Measurements from ENCODE around the gene UXS1. TPM values are rescaled to one million over a fixed set of nuclear protein-coding genes. Genes with fewer than 3 reads are reported as not detected.

Gene UXS1
- total and polyA plus RNA-seq, 3 experiments from 2014 or later, result 47.2 to 76.1 (median 51.6) TPM

DNA sequence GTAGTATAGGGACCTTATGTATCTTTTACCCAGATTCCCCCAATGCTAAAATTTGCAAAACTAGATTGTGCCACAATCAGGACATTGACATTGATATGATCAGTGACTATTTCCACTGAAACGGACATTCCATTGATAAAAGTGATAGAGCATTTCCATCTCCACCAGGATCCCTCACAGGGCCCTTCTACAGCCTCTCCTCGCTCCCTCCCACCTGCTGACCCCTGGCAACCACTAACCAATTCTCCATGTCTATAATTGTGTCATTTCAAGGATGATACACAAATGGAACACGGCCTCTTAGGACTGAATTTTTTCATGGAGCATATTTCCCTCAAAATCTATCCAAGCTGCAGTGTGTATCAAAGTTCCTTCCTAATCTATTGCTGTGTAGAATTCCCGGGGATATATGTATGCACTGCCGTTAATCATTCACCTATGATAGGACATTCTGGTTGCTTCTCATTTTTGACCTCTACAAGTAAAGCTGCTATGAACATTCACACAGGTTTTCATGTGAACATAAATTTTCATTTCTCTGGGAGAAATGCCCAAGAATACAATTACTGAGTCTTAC, 67.3 kb downstream of the UXS1 start:
- Mint-ChIP-seq H3K4me1 (peaks cover 5 to 31% (median 25%) of the 10 kb centered on the region in 3 donors), H3K27me3 (no peaks in the 10 kb centered on the region), H3K9me3 (no peaks in the 10 kb centered on the region), H3K36me3 (peaks cover 10 to 80% (median 29%) of the 10 kb centered on the region in 3 donors), H3K4me3 (no peak overlapping the region), H3K27ac (peak overlapping the region in 4 of 8 donors; percentile 2 to 85 (median 36))
- ChIA-PET POLR2A (no interaction called here), CTCF (interaction anchor here (1.7 kb wide), 1 partner anchor 15 kb away, joined by 3 read pairs; no protein-coding TSS in a partner anchor)
- H3K4me3 ChIP-seq (ENCODE audit: low read length), result no peak overlapping the region
- H3K27ac ChIP-seq (ENCODE audit: low read depth, low read length), result no peak overlapping the region
- DNase-seq, result no peak
- no peaks in the 10 kb centered on the region for H3K27me3 ChIP-seq (ENCODE audit: insufficient read depth, low read length, poor library complexity, severe bottlenecking)
- peaks cover 4% of the 10 kb centered on the region for H3K4me1 ChIP-seq (ENCODE audit: insufficient read depth, low read length)
- peaks cover 24% of the 10 kb centered on the region for H3K36me3 ChIP-seq (ENCODE audit: insufficient read depth, low read length)
- H3K9me3 ChIP-seq (ENCODE audit: low read length), result no peaks in the 10 kb centered on the region

GRCh38 chr2:106126295-106126694, 67.8 kb downstream of the UXS1 start:
- Histone ChIP-seq H3K9me3 (ENCODE audit: low read length) (no peaks in the 10 kb centered on the region), H3K36me3 (ENCODE audit: insufficient read depth, low read length) (peaks cover 29% of the 10 kb centered on the region), H3K27ac (ENCODE audit: low read depth, low read length) (no peak overlapping the region), H3K27me3 (ENCODE audit: insufficient read depth, low read length, poor library complexity, severe bottlenecking) (no peaks in the 10 kb centered on the region), H3K4me3 (ENCODE audit: low read length) (no peak overlapping the region), H3K4me1 (ENCODE audit: insufficient read depth, low read length) (peaks cover 4% of the 10 kb centered on the region)
- Mint-ChIP-seq H3K36me3 (peaks cover 10 to 85% (median 29%) of the 10 kb centered on the region in 3 donors), H3K9me3 (no peaks in the 10 kb centered on the region), H3K4me1 (peaks cover 7 to 31% (median 25%) of the 10 kb centered on the region in 3 donors), H3K4me3 (no peak overlapping the region), H3K27ac (peak overlapping the region in 4 of 8 donors; percentile 52 to 85 (median 73)), H3K27me3 (no peaks in the 10 kb centered on the region)
- no peak for DNase-seq
- POLR2A ChIA-PET, result no interaction called here
- CTCF ChIA-PET, result interaction anchor here (1.7 kb wide), 1 partner anchor 15 kb away, joined by 3 read pairs; no protein-coding TSS in a partner anchor

GRCh38 chr2:106124905-106125549, 69.1 kb downstream of the UXS1 start:
- H3K36me3 Mint-ChIP-seq, result peaks cover 10 to 97% (median 29%) of the 10 kb centered on the region in 3 donors
- no peaks in the 10 kb centered on the region for H3K27me3 Mint-ChIP-seq
- H3K27ac ChIP-seq (ENCODE audit: low read depth, low read length), result no peak overlapping the region
- no peak overlapping the region for H3K4me3 ChIP-seq (ENCODE audit: low read length)
- no peaks in the 10 kb centered on the region for H3K4me1 ChIP-seq (ENCODE audit: insufficient read depth, low read length)
- ChIA-PET CTCF (interaction anchor here (1.7 kb wide), 1 partner anchor 13 kb away, joined by 3 read pairs; no protein-coding TSS in a partner anchor), POLR2A (no interaction called here)
- peaks cover 37% of the 10 kb centered on the region for H3K36me3 ChIP-seq (ENCODE audit: insufficient read depth, low read length)
- peaks cover 7 to 29% (median 19%) of the 10 kb centered on the region in 3 donors for H3K4me1 Mint-ChIP-seq
- no peak for DNase-seq
- no peaks in the 10 kb centered on the region for H3K9me3 Mint-ChIP-seq
- H3K9me3 ChIP-seq (ENCODE audit: low read length), result no peaks in the 10 kb centered on the region
- peak overlapping the region in 5 of 8 donors; percentile 5 to 79 (median 16) for H3K27ac Mint-ChIP-seq
- H3K4me3 Mint-ChIP-seq, result no peak overlapping the region
- no peaks in the 10 kb centered on the region for H3K27me3 ChIP-seq (ENCODE audit: insufficient read depth, low read length, poor library complexity, severe bottlenecking)

- peaks cover 8 to 21% (median 18%) of the 10 kb centered on the region in 3 donors for H3K4me1 Mint-ChIP-seq
- no peaks in the 10 kb centered on the region for H3K27me3 ChIP-seq (ENCODE audit: insufficient read depth, low read length, poor library complexity, severe bottlenecking)
- no peaks in the 10 kb centered on the region for H3K4me1 ChIP-seq (ENCODE audit: insufficient read depth, low read length)
- H3K4me3 Mint-ChIP-seq, result no peak overlapping the region
- H3K27me3 Mint-ChIP-seq, result no peaks in the 10 kb centered on the region
- peaks cover 37% of the 10 kb centered on the region for H3K36me3 ChIP-seq (ENCODE audit: insufficient read depth, low read length)
- H3K27ac ChIP-seq (ENCODE audit: low read depth, low read length), result no peak overlapping the region
- no peak for DNase-seq
- no peaks in the 10 kb centered on the region for H3K9me3 ChIP-seq (ENCODE audit: low read length)
- CTCF ChIA-PET, result no interaction called here
- POLR2A ChIA-PET, result no interaction called here
- no peaks in the 10 kb centered on the region for H3K9me3 Mint-ChIP-seq
- peak overlapping the region in 4 of 8 donors; percentile 25 to 79 (median 56) for H3K27ac Mint-ChIP-seq
- H3K4me3 ChIP-seq (ENCODE audit: low read length), result no peak overlapping the region
- peaks cover 8 to 99% (median 30%) of the 10 kb centered on the region in 3 donors for H3K36me3 Mint-ChIP-seq
Measured at GRCh38 chr2:106124106-106124756, 69.9 kb downstream of the UXS1 start.

DNA sequence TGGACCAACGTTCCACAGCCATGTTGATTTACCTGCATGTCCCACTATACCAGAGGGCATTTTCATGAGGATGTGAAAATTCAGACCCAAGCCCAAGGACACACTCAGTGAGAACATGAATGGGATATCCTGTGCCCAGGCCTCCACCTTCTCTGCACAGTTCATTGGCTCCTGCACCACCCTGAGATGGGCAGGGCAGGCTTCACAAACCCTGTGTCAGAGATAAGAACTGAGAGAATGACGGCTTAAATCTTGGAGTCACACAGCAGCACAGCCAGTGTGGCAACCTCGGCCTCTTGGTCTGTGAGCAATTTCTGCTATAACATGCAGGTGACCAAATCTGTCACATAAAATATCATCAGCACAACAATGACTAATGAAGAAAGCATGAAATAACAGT, 71.9 kb downstream of the UXS1 start:
- ChIA-PET CTCF (no interaction called here), POLR2A (no interaction called here)
- Histone ChIP-seq H3K9me3 (ENCODE audit: low read length) (no peaks in the 10 kb centered on the region), H3K4me1 (ENCODE audit: insufficient read depth, low read length) (no peaks in the 10 kb centered on the region), H3K4me3 (ENCODE audit: low read length) (no peak overlapping the region), H3K27ac (ENCODE audit: low read depth, low read length) (no peak overlapping the region), H3K36me3 (ENCODE audit: insufficient read depth, low read length) (peaks cover 27% of the 10 kb centered on the region), H3K27me3 (ENCODE audit: insufficient read depth, low read length, poor library complexity, severe bottlenecking) (no peaks in the 10 kb centered on the region)
- no peak for DNase-seq
- H3K27ac Mint-ChIP-seq, result peak overlapping the region in 1 of 8 donors; percentile 33
- no peaks in the 10 kb centered on the region for H3K9me3 Mint-ChIP-seq
- H3K36me3 Mint-ChIP-seq, result peaks cover 0 to 81% (median 18%) of the 10 kb centered on the region in 3 donors
- H3K4me3 Mint-ChIP-seq, result no peak overlapping the region
- H3K4me1 Mint-ChIP-seq, result peaks cover 6 to 10% (median 9%) of the 10 kb centered on the region in 3 donors
- no peaks in the 10 kb centered on the region for H3K27me3 Mint-ChIP-seq

DNA sequence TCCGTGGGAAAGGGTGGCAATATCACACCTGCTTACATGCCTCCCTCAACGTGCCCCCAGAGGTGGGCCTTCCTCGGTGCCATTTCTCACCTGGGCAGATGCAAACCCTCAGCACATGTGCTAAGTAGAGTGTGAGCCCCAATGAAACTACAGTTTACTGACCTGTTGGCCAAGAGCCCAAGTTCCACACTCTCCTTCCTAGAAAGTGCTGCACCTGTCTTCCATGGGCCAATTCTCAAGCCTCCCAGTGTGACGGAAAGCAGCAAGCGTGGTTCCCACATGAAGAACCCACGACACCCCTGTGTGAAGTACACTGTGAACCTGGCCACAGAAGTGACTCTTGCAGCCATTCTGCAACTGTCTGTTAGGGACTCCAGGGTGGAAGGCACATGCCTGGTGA, 73.7 kb downstream of the UXS1 start:
- Mint-ChIP-seq H3K4me1 (peaks cover 6 to 20% (median 14%) of the 10 kb centered on the region in 3 donors), H3K36me3 (peaks cover 0 to 65% (median 18%) of the 10 kb centered on the region in 3 donors), H3K9me3 (no peaks in the 10 kb centered on the region), H3K4me3 (peak overlapping the region in 1 of 7 donors; percentile 34), H3K27ac (peak overlapping the region in 1 of 8 donors; percentile 74), H3K27me3 (no peaks in the 10 kb centered on the region)
- H3K36me3 ChIP-seq (ENCODE audit: insufficient read depth, low read length), result peaks cover 31% of the 10 kb centered on the region
- ChIA-PET POLR2A (no interaction called here), CTCF (no interaction called here)
- no peak for DNase-seq
- H3K27me3 ChIP-seq (ENCODE audit: insufficient read depth, low read length, poor library complexity, severe bottlenecking), result no peaks in the 10 kb centered on the region
- H3K4me3 ChIP-seq (ENCODE audit: low read length), result no peak overlapping the region
- no peak overlapping the region for H3K27ac ChIP-seq (ENCODE audit: low read depth, low read length)
- no peaks in the 10 kb centered on the region for H3K4me1 ChIP-seq (ENCODE audit: insufficient read depth, low read length)
- no peaks in the 10 kb centered on the region for H3K9me3 ChIP-seq (ENCODE audit: low read length)

DNA sequence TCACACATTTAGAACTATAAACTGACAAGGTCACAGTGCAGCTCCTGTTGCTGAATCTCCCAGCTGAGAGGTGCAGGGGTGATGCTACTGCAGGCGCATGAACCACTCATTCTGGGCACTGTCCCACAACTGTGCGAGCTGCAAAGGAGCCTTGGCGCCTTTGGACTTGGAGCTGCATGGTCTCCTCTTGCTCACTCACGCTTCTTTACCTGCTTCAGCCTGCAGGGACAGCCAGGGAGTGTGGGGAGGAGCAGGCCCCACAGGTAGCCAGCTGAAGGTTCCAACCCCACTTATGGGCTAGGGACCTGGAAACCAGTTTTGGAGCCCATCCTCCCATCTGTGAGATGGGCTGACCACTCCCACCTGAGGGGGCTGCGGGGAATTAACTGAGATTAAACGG, 75.0 kb downstream of the UXS1 start:
- H3K9me3 ChIP-seq (ENCODE audit: low read length), result no peaks in the 10 kb centered on the region
- Mint-ChIP-seq H3K27ac (peak overlapping the region in 2 of 8 donors; percentile 26 to 33), H3K4me3 (no peak overlapping the region), H3K9me3 (no peaks in the 10 kb centered on the region), H3K27me3 (no peaks in the 10 kb centered on the region), H3K36me3 (peaks cover 0 to 51% (median 15%) of the 10 kb centered on the region in 3 donors), H3K4me1 (peaks cover 6 to 24% (median 14%) of the 10 kb centered on the region in 3 donors)
- no peaks in the 10 kb centered on the region for H3K4me1 ChIP-seq (ENCODE audit: insufficient read depth, low read length)
- H3K27ac ChIP-seq (ENCODE audit: low read depth, low read length), result no peak overlapping the region
- POLR2A ChIA-PET, result no interaction called here
- no peak for DNase-seq
- CTCF ChIA-PET, result interaction anchor here (1.4 kb wide), 1 partner anchor 14 kb away, joined by 5 read pairs; no protein-coding TSS in a partner anchor
- H3K4me3 ChIP-seq (ENCODE audit: low read length), result no peak overlapping the region
- H3K36me3 ChIP-seq (ENCODE audit: insufficient read depth, low read length), result peaks cover 33% of the 10 kb centered on the region
- no peaks in the 10 kb centered on the region for H3K27me3 ChIP-seq (ENCODE audit: insufficient read depth, low read length, poor library complexity, severe bottlenecking)
